IMR-90 (cell line): ENCODE results near the gene PLAAT1. TPM values are rescaled to one million over a fixed set of nuclear protein-coding genes. Genes with fewer than 3 reads are reported as not detected.

Experiments
- ATAC-seq: fragments of 200-7000 bp; cut with Tn5 transposase; 2 replicates; pipeline ENCODE4 v1.9.1; 2020; ENCODE audit warnings: low read depth, mild to moderate bottlenecking, moderate library complexity
- BruUV-seq: library from RNA; stranded (reverse); fragments of 400-500 nt; replicated peaks from 2 replicates; lab custom pipeline; 2021; lab: Mats Ljungman, UMichigan
- CTCF ChIA-PET: fragments of 300-600 bp; formaldehyde crosslinking; extraction: SDS; loops from one replicate; lab custom pipeline; 2021; ENCODE audit warnings: antibody characterized with exemption; lab: Yijun Ruan, JAX
- POLR2A ChIA-PET: fragments of 300-600 bp; sonication (Branson Sonifier 250); formaldehyde crosslinking; loops from one replicate; lab custom pipeline; 2022; ENCODE audit warnings: antibody characterized with exemption; ENCODE audit not compliant: unreplicated experiment; lab: Charles Lee
- DNase-seq: peaks from one replicate; pipeline ENCODE4 v3.0.0; 2013
- H2AFZ ChIP-seq: replicated peaks from 2 replicates; pipeline ENCODE3; 2013; ENCODE audit warnings: low read length, mild to moderate bottlenecking; ENCODE audit not compliant: poor library complexity
- H2AK5ac ChIP-seq: 2 replicates; pipeline ENCODE4 v1.6.1; 2013; ENCODE audit warnings: low read depth, low read length, inconsistent platforms
- H2AK9ac ChIP-seq: replicated peaks from 2 replicates; pipeline ENCODE3; 2013; ENCODE audit warnings: mild to moderate bottlenecking, low read depth, low read length, moderate library complexity; ENCODE audit not compliant: poor library complexity
- H2BK120ac ChIP-seq: 2 replicates; pipeline ENCODE4 v1.6.1; 2013; ENCODE audit warnings: low read depth, low read length, inconsistent platforms
- H2BK15ac ChIP-seq: 3 replicates; pipeline ENCODE4 v1.6.1; 2013; ENCODE audit warnings: low read depth, low read length, inconsistent platforms
- H2BK20ac ChIP-seq: 2 replicates; pipeline ENCODE4 v1.6.1; 2013; ENCODE audit warnings: low read depth, mild to moderate bottlenecking, inconsistent platforms, low read length, moderate library complexity
- H2BK5ac ChIP-seq: 2 replicates; pipeline ENCODE4 v1.6.1; 2013; ENCODE audit warnings: mild to moderate bottlenecking, low read depth, low read length, inconsistent platforms; ENCODE audit not compliant: poor library complexity, severe bottlenecking
- H3K14ac ChIP-seq: replicated peaks from 2 replicates; pipeline ENCODE4 v1.6.1; 2013; ENCODE audit warnings: low read depth, low read length, inconsistent platforms
- H3K18ac ChIP-seq: 2 replicates; pipeline ENCODE4 v1.6.1; 2013; ENCODE audit warnings: low read depth, low read length, control low read depth
- H3K23ac ChIP-seq: 2 replicates; pipeline ENCODE4 v1.6.1; 2013; ENCODE audit warnings: low read depth, low read length, inconsistent platforms
- H3K27ac ChIP-seq: 2 replicates; pipeline ENCODE4 v1.5.1; 2013; ENCODE audit warnings: mild to moderate bottlenecking, control low read depth, low read length; ENCODE audit not compliant: insufficient read depth
- H3K27me3 ChIP-seq: 2 replicates; pipeline ENCODE4 v1.6.1; 2013; ENCODE audit warnings: low read length; ENCODE audit not compliant: control insufficient read depth, insufficient read depth
- H3K36me3 ChIP-seq: 2 replicates; pipeline ENCODE4 v1.6.1; 2013; ENCODE audit warnings: low read length, mixed read lengths; ENCODE audit not compliant: control insufficient read depth, insufficient read depth
- H3K4ac ChIP-seq: 2 replicates; pipeline ENCODE4 v1.6.1; 2013; ENCODE audit warnings: low read depth, low read length, inconsistent platforms
- H3K4me1 ChIP-seq: 2 replicates; pipeline ENCODE4 v1.6.1; 2013; ENCODE audit warnings: low read length, mixed read lengths; ENCODE audit not compliant: control insufficient read depth, insufficient read depth
- H3K4me2 ChIP-seq: 2 replicates; pipeline ENCODE4 v1.6.1; 2013; ENCODE audit warnings: low read depth, mild to moderate bottlenecking, control low read depth, low read length, moderate library complexity
- H3K4me3 ChIP-seq: 2 replicates; pipeline ENCODE4 v1.5.1; 2013; ENCODE audit warnings: low read depth, mild to moderate bottlenecking, control low read depth, low read length, moderate library complexity; ENCODE audit not compliant: insufficient read depth
- H3K56ac ChIP-seq: 2 replicates; pipeline ENCODE4 v1.6.1; 2013; ENCODE audit warnings: low read length, inconsistent platforms; ENCODE audit not compliant: insufficient read depth; ENCODE audit errors: extremely low read depth
- H3K79me1 ChIP-seq, 2 experiments: 2 replicates each; pipeline ENCODE4 v1.6.1; 2013; ENCODE audit warnings: low read length in 2 of 2, inconsistent platforms in 1 of 2, low read depth in 1 of 2
- H3K9ac ChIP-seq: 2 replicates; pipeline ENCODE4 v1.6.1; 2013; ENCODE audit warnings: low read depth, low read length, control low read depth
- H3K9me1 ChIP-seq: 2 replicates; pipeline ENCODE4 v1.6.1; 2013; ENCODE audit warnings: low read length, inconsistent platforms; ENCODE audit not compliant: insufficient read depth
- H3K9me3 ChIP-seq: 2 replicates; pipeline ENCODE4 v1.6.1; 2013; ENCODE audit warnings: low read length; ENCODE audit not compliant: control insufficient read depth, insufficient read depth
- H4K20me1 ChIP-seq: 2 replicates; pipeline ENCODE4 v1.6.1; 2013; ENCODE audit warnings: low read length, inconsistent platforms; ENCODE audit not compliant: insufficient read depth
- H4K5ac ChIP-seq: 2 replicates; pipeline ENCODE4 v1.6.1; 2013; ENCODE audit warnings: mild to moderate bottlenecking, low read depth, low read length, control low read depth
- H4K8ac ChIP-seq, 2 experiments: 2 replicates each; pipeline ENCODE4 v1.6.1; 2013; ENCODE audit warnings: low read depth in 2 of 2, low read length in 2 of 2, control low read depth in 1 of 2, inconsistent platforms in 1 of 2
- H4K91ac ChIP-seq: 2 replicates; pipeline ENCODE4 v1.6.1; 2013; ENCODE audit warnings: low read depth, low read length, inconsistent platforms; ENCODE audit not compliant: insufficient read depth
- FOS ChIP-seq: fragments of 150-350 bp; IDR thresholded peaks from 2 replicates; pipeline ENCODE4 v1.6.1; 2016; ENCODE audit warnings: low read depth, low read length
- MAFK ChIP-seq: IDR thresholded peaks from 2 replicates; pipeline ENCODE4 v1.6.1; 2012; ENCODE audit warnings: low read depth, low read length, improper control_type of control experiment
- RAD21 ChIP-seq: IDR thresholded peaks from 2 replicates; pipeline ENCODE4 v1.6.1; 2012; ENCODE audit warnings: low read length, improper control_type of control experiment
- SMC3 ChIP-seq: fragments of 150-350 bp; IDR thresholded peaks from 2 replicates; pipeline ENCODE4 v1.6.1; 2016; ENCODE audit warnings: low read depth, mild to moderate bottlenecking, antibody characterized with exemption, low read length, moderate library complexity
- WGBS, 2 experiments: methylation state at CpG; one replicate each; pipeline versions ENCODE4 v1.1.5 to v1.1.7; 2013; ENCODE audit warnings: missing lambda C conversion rate in 2 of 2; ENCODE audit not compliant: insufficient read length in 1 of 2; ENCODE audit errors: extremely low coverage in 2 of 2; 5-methylcytosine and 5-hydroxymethylcytosine counted together
- dilution Hi-C: fragments of 300-500 bp; cut with HindIII; formaldehyde crosslinking; loops from one replicate; pipeline ENCODE4 v1.14.3; 2018; ENCODE audit warnings: low sequenced_read_pairs; ENCODE audit not compliant: unreplicated experiment
- in situ Hi-C: fragments of 300-500 bp; cut with MboI; formaldehyde crosslinking; loops from 3 replicates; pipeline ENCODE4 v1.14.3; 2019; ENCODE audit warnings: low sequenced_read_pairs, inconsistent platforms, mixed read lengths
- intact Hi-C: fragments of 100-400 bp; cut with micrococcal nuclease; formaldehyde crosslinking; loops from 2 replicates; pipeline ENCODE4 v1.10.0; 2022
- polyA plus RNA-seq, 3 experiments: library from polyadenylated mRNA; depleted of rRNA; stranded (reverse); fragments of >200 nt; gene quantifications; 2 replicates each; pipeline ENCODE4 v1.2.3, GENCODE V29; 2012; ENCODE audit warnings: low replicate concordance in 1 of 3
- total RNA-seq: library from RNA; depleted of rRNA; stranded (reverse); fragments of >200 nt; gene quantifications from 2 replicates; pipeline ENCODE4 v1.2.3, GENCODE V29; 2012

PLAAT1 gene
- total and polyA plus RNA-seq, 2 of the 4 experiments (the other 2 are of a cell fraction), result 0.54 to 0.68 TPM

DNA sequence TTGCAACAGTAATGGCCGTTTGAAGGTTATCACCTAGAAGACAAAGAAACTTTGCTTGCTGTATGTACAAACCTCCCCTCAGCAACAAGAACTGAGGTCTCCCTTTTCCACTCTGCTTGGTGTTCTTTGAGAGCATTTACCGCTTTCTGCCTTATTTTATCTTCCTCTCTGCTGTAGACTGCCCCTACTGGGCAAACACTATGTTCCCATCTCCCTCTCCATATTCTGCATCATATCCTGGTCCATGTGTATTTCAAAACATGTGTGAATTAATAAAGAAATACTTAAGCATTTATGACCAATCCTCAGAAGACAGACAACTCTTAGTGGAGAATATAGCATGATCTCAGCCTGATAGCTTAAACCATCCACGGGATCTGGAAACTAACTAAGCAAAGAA, 73.1 kb downstream of the PLAAT1 start:
- Histone ChIP-seq H2BK20ac (no peak overlapping the region), H3K79me1 (no peaks in the 10 kb centered on the region), H4K20me1 (no peaks in the 10 kb centered on the region), H2BK5ac (no peak overlapping the region), H3K4me2 (no peak overlapping the region), H3K36me3 (no peaks in the 10 kb centered on the region), H3K18ac (no peak overlapping the region), H3K9ac (no peak overlapping the region), H3K4me3 (no peak overlapping the region), H3K9me1 (no peaks in the 10 kb centered on the region), H2AK9ac (no peak overlapping the region), H3K27me3 (no peaks in the 10 kb centered on the region), H3K56ac (no peak overlapping the region), H3K23ac (no peak overlapping the region), H2AFZ (no peak overlapping the region), H4K5ac (no peak overlapping the region), H3K4ac (no peak overlapping the region), H4K8ac (no peak overlapping the region), H3K4me1 (no peaks in the 10 kb centered on the region), H2BK120ac (no peak overlapping the region), H2BK15ac (no peak overlapping the region), H4K91ac (no peak overlapping the region), H3K9me3 (peaks cover 5% of the 10 kb centered on the region; the same call in 1 of the 2 replicates), H2AK5ac (no peak overlapping the region), H3K14ac (no peak overlapping the region), H3K27ac (no peak overlapping the region)
- no CpG with 5 or more reads among the region's 3 CpGs for WGBS, 2 experiments
- ATAC-seq (no peak), DNase-seq (no peak)
- in situ Hi-C loops, result no loop called here
- ChIA-PET CTCF (no interaction called here), POLR2A (no interaction called here)
- no TSS peak for BruUV-seq
- intact Hi-C loops, result no loop called here
- no peak for TF ChIP-seq FOS
- TF ChIP-seq SMC3, result no peak
- no peak for TF ChIP-seq RAD21
- TF ChIP-seq MAFK, result no peak
- dilution Hi-C loops, result no loop called here
